Nephron (organoid): ENCODE measurements around the gene PHLDB2.

Experiments
- H3K27ac Mint-ChIP-seq, 3 experiments: 2 replicates each; pipeline ENCODE4 v1.8.0; 2020; ENCODE audit warnings: mixed read lengths in 3 of 3, mild to moderate bottlenecking in 2 of 3, moderate library complexity in 1 of 3
- H3K27me3 Mint-ChIP-seq: 2 replicates; pipeline ENCODE4 v1.8.0; 2021; ENCODE audit warnings: low read depth, mild to moderate bottlenecking, moderate library complexity, mixed read lengths
- H3K36me3 Mint-ChIP-seq: 2 replicates; pipeline ENCODE4 v1.8.0; 2020; ENCODE audit warnings: low read depth, mixed read lengths
- H3K4me1 Mint-ChIP-seq: 2 replicates; pipeline ENCODE4 v1.8.0; 2020; ENCODE audit warnings: mixed read lengths
- H3K4me3 Mint-ChIP-seq, 3 experiments: 2 replicates each; pipeline ENCODE4 v1.8.0; 2020; ENCODE audit warnings: mild to moderate bottlenecking in 3 of 3, mixed read lengths in 3 of 3, moderate library complexity in 2 of 3
- H3K9me3 Mint-ChIP-seq: 2 replicates; pipeline ENCODE4 v1.8.0; 2020; ENCODE audit warnings: mixed read lengths
- TF ChIP-seq, protein P1 (sequence below), 3 experiments: fragments of 200-600 bp; sonication (generic); IDR thresholded peaks; one replicate each; pipeline ENCODE4 v1.5.0; 2021; ENCODE audit warnings: antibody characterized with exemption in 3 of 3; ENCODE audit not compliant: unreplicated experiment in 3 of 3

The PHLDB2 gene

DNA sequence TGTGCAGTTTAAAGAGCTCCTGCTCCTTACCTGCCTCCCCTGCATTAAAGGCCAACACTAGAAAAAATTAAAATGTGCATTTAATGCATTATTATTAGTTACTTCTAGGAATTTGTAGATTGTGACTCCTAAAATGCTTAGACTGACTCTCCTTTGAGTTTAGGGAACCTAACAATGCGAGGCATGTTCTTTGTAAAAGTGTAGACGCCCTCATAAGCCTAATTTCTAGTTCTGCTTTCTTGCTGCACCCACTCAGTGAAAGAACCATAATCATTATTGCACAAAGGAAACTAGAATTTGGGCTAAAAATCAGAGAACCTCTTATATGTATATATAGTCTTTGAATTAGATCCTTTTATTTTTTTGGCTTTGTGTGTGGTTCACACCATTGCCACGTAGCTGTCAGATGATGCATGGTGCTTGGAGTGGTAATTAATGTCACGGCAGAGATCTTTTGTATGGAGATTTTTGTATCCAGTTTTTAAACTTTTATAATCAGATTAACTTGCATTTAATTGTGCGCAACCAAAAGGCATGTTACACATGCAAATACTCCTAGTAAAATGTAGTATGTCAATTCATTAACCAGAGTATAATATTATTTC, 120.5 kb downstream of the PHLDB2 start:
- H3K27ac Mint-ChIP-seq = peak overlapping the region; percentile 80 to 91 (median 85)
- peak overlapping the region; percentile 90 to 95 (median 94) for H3K4me3 Mint-ChIP-seq
- no peaks in the 10 kb centered on the region for H3K9me3 Mint-ChIP-seq
- peaks cover 29% of the 10 kb centered on the region for H3K4me1 Mint-ChIP-seq
- H3K27me3 Mint-ChIP-seq = no peaks in the 10 kb centered on the region
- H3K36me3 Mint-ChIP-seq = peaks cover 12% of the 10 kb centered on the region
- TF ChIP-seq, protein P1, sequence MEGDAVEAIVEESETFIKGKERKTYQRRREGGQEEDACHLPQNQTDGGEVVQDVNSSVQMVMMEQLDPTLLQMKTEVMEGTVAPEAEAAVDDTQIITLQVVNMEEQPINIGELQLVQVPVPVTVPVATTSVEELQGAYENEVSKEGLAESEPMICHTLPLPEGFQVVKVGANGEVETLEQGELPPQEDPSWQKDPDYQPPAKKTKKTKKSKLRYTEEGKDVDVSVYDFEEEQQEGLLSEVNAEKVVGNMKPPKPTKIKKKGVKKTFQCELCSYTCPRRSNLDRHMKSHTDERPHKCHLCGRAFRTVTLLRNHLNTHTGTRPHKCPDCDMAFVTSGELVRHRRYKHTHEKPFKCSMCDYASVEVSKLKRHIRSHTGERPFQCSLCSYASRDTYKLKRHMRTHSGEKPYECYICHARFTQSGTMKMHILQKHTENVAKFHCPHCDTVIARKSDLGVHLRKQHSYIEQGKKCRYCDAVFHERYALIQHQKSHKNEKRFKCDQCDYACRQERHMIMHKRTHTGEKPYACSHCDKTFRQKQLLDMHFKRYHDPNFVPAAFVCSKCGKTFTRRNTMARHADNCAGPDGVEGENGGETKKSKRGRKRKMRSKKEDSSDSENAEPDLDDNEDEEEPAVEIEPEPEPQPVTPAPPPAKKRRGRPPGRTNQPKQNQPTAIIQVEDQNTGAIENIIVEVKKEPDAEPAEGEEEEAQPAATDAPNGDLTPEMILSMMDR (IDR thresholded peaks at IDR 0.05; ENCODE audit: unreplicated experiment in 3 of 3) = no peak

DNA sequence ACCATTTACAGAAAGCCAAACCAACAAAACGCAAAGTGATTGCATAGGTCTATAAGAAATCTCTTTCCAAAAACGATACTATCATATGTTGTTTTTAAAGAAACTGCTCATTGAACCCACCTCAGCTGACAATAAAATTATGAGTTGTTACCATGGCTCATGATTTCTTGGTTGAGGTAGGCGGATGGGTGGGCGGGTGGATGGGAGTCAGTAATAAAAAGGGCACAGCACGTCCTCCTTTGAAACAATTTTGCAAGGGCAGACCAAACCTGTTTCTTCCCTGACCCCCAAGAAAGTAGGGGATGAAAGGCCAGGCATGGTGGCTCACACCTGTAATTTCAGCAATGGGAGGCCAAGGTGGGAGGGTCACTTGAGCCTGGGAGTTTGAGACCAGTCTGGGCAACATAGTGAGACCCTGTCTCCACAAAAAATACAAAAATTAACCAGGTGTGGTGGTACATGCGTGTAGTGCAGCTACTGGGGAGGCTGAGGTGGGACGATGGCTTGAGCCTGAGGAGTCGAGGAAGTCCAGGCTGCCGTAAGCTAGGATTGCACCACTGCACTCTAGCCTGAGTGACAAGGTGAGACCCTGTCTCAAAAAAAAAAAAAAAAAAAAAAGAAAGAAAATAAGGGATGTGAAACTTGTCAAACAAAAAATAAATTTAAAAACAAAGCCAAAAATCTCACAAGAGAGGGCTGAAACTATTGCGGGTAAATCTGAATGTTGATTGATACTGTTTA, 121.8 kb downstream of the PHLDB2 start:
- Mint-ChIP-seq H3K9me3 (no peaks in the 10 kb centered on the region), H3K4me3 (peak overlapping the region; percentile 90 to 95 (median 94)), H3K27me3 (no peaks in the 10 kb centered on the region), H3K27ac (peak overlapping the region in 1 of 3 experiments; percentile 47), H3K4me1 (peaks cover 29% of the 10 kb centered on the region), H3K36me3 (peaks cover 25% of the 10 kb centered on the region)
- TF ChIP-seq, protein P1 (IDR thresholded peaks at IDR 0.05; ENCODE audit: unreplicated experiment in 3 of 3) = no peak

DNA sequence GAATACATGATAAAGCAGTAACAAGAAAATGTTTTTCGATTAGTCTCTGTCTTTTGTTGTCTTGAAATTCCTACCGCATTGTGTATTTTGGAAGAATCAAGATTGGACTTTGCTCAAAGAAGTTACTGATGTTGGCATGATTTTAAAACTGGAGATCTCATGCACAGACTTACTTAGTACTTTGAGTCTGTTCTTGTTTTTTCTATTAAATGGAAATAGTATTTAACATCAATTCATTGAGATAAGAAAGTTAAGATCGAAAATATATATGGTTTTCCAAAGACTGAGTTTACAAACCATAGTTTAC, 122.3 kb downstream of the PHLDB2 start:
- Mint-ChIP-seq H3K36me3 (peaks cover 29% of the 10 kb centered on the region), H3K9me3 (no peaks in the 10 kb centered on the region), H3K27ac (peak overlapping the region in 1 of 3 experiments; percentile 47), H3K27me3 (no peaks in the 10 kb centered on the region), H3K4me3 (peak overlapping the region; percentile 48 to 72 (median 70)), H3K4me1 (peaks cover 29% of the 10 kb centered on the region)
- TF ChIP-seq, protein P1 (IDR thresholded peaks at IDR 0.05; ENCODE audit: unreplicated experiment in 3 of 3) = no peak

DNA sequence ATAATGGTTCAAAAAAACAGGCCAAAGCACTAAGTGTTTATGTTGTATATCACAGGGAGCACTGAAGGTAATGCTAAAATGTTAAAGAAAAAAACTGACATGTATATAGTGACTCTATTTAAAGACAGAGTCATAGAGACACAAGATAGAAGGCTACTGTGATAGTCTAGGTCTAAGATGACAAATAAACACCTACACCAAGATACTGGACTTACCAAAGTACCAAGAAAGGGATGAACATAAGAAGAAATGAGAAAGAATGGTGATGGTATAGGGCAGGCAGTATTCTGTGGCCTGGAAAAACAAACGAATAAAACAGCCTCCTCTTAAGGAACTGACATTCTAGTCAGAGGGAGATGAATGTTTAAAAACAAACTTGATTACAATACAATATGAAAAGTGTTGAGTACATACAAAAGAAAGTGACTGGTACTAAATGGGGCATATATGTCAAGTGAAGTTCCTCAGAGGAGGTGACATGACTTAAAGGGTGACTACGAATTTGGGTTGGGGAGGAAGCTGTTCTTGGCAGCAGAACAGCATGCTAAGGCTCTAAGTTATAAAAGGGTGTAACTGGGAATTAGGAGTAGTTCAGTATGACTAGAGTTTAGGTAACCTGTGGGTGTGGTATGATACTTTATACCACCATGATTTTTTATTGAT, 125.7 kb downstream of the PHLDB2 start:
- no peak overlapping the region for H3K27ac Mint-ChIP-seq
- TF ChIP-seq, protein P1 (IDR thresholded peaks at IDR 0.05; ENCODE audit: unreplicated experiment in 3 of 3) = no peak
- H3K4me1 Mint-ChIP-seq = peaks cover 19% of the 10 kb centered on the region
- no peaks in the 10 kb centered on the region for H3K27me3 Mint-ChIP-seq
- H3K9me3 Mint-ChIP-seq = no peaks in the 10 kb centered on the region
- peaks cover 52% of the 10 kb centered on the region for H3K36me3 Mint-ChIP-seq
- H3K4me3 Mint-ChIP-seq = no peak overlapping the region

DNA sequence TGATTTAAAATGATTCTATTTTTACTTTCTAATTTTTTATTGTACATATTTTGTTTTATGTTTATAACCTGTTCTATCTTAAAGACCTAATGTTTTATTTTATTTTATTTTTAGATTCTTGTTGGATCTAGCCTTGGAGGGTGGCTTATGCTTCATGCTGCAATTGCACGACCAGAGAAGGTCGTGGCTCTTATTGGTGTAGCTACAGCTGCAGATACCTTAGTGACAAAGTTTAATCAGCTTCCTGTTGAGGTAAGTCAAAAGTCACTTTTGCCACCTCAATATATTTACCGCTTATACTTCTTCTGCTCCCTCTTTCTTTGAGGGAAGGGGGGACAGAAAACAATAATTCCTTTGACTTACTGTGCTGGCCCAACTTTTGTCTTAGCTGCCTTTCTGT, 127.7 kb downstream of the PHLDB2 start:
- Mint-ChIP-seq H3K27me3 (no peaks in the 10 kb centered on the region), H3K36me3 (peaks cover 56% of the 10 kb centered on the region), H3K9me3 (no peaks in the 10 kb centered on the region), H3K4me1 (no peaks in the 10 kb centered on the region), H3K4me3 (no peak overlapping the region), H3K27ac (no peak overlapping the region)
- TF ChIP-seq, protein P1 (IDR thresholded peaks at IDR 0.05; ENCODE audit: unreplicated experiment in 3 of 3) = no peak
